ENCODE measurements around the gene SEC16A.

Gene SEC16A

GRCh38 chr9:136438548-136439480 is 44.0 kb downstream of the SEC16A start:
- peak; percentile 21 to 38 for DNase-seq (ENCODE audit: low read depth in 2 of 2)
- peak overlapping the region; percentile 74 to 76 for H3K4me3 ChIP-seq (replicated peaks in 1 of 2; ENCODE audit: low read depth in 2 of 2, low read length in 2 of 2)
- no peak for TF ChIP-seq CTCF (IDR thresholded peaks at IDR 0.05; ENCODE audit: low read depth, low read length)

GRCh38 chr9:136437839-136438547 is 44.8 kb downstream of the SEC16A start:
- DNase-seq (ENCODE audit: low read depth in 2 of 2): peak; percentile 31 to 44
- TF ChIP-seq CTCF (IDR thresholded peaks at IDR 0.05; ENCODE audit: low read depth, low read length): no peak
- peak overlapping the region; percentile 74 to 76 for H3K4me3 ChIP-seq (replicated peaks in 1 of 2; ENCODE audit: low read depth in 2 of 2, low read length in 2 of 2)

- no peak for TF ChIP-seq CTCF (IDR thresholded peaks at IDR 0.05; ENCODE audit: low read depth, low read length)
- H3K4me3 ChIP-seq (replicated peaks in 1 of 2; ENCODE audit: low read depth in 2 of 2, low read length in 2 of 2): peak overlapping the region; percentile 74 to 76
- DNase-seq (ENCODE audit: low read depth in 2 of 2): peak; percentile 53 to 69
Measured at GRCh38 chr9:136437430-136437829, 45.4 kb downstream of the SEC16A start.

- no peak for TF ChIP-seq CTCF (IDR thresholded peaks at IDR 0.05; ENCODE audit: low read depth, low read length)
- no peak for DNase-seq (ENCODE audit: low read depth in 2 of 2)
- H3K4me3 ChIP-seq (replicated peaks in 1 of 2; ENCODE audit: low read depth in 2 of 2, low read length in 2 of 2): no peak overlapping the region
Measured at GRCh38 chr9:136436055-136436634, 46.7 kb downstream of the SEC16A start.

GRCh38 chr9:136434580-136435169 is 48.2 kb downstream of the SEC16A start:
- no peak overlapping the region for H3K4me3 ChIP-seq (replicated peaks in 1 of 2; ENCODE audit: low read depth in 2 of 2, low read length in 2 of 2)
- no peak for DNase-seq (ENCODE audit: low read depth in 2 of 2)
- no peak for TF ChIP-seq CTCF (IDR thresholded peaks at IDR 0.05; ENCODE audit: low read depth, low read length)

- DNase-seq (ENCODE audit: low read depth in 2 of 2): no peak
- H3K4me3 ChIP-seq (replicated peaks in 1 of 2; ENCODE audit: low read depth in 2 of 2, low read length in 2 of 2): no peak overlapping the region
- TF ChIP-seq CTCF (IDR thresholded peaks at IDR 0.05; ENCODE audit: low read depth, low read length): no peak
Measured at GRCh38 chr9:136433849-136434579, 48.8 kb downstream of the SEC16A start.

All from cardiac fibroblast (primary cell).